Mesenchymal stem cell (in vitro differentiated cells and primary cell): ENCODE measurements around the gene NDUFV1.

Experiments used
- DNase-seq: peaks from one replicate; pipeline ENCODE4 v3.0.0-alpha.2; 2013
- H2AFZ ChIP-seq: one replicate; pipeline ENCODE4 v1.6.1; 2013; ENCODE audit warnings: low read depth, mild to moderate bottlenecking, control low read depth, inconsistent platforms, low read length, moderate library complexity
- H2AK5ac ChIP-seq: 2 replicates; pipeline ENCODE4 v1.6.1; 2013; ENCODE audit warnings: low read length, moderate library complexity, mild to moderate bottlenecking, inconsistent platforms; ENCODE audit not compliant: severe bottlenecking
- H2BK120ac ChIP-seq: one replicate; pipeline ENCODE4 v1.6.1; 2013; ENCODE audit warnings: low read depth, mild to moderate bottlenecking, inconsistent platforms, low read length, moderate library complexity
- H2BK12ac ChIP-seq, 2 experiments: one replicate each; pipeline ENCODE4 v1.6.1; 2013; ENCODE audit warnings: inconsistent platforms in 2 of 2, low read length in 2 of 2, mild to moderate bottlenecking in 2 of 2, moderate library complexity in 2 of 2, control low read depth in 1 of 2
- H2BK15ac ChIP-seq: one replicate; pipeline ENCODE4 v1.6.1; 2013; ENCODE audit warnings: mild to moderate bottlenecking, low read depth, inconsistent platforms; ENCODE audit not compliant: poor library complexity, severe bottlenecking
- H2BK5ac ChIP-seq: 2 replicates; pipeline ENCODE4 v1.6.1; 2013; ENCODE audit warnings: low read depth, mild to moderate bottlenecking, low read length, control low read depth, inconsistent platforms; ENCODE audit not compliant: poor library complexity, severe bottlenecking
- H3K14ac ChIP-seq, 2 experiments: one replicate each; pipeline ENCODE4 v1.6.1; 2013; ENCODE audit warnings: inconsistent platforms in 2 of 2, low read length in 2 of 2, control low read depth in 1 of 2, mild to moderate bottlenecking in 1 of 2, moderate library complexity in 1 of 2
- H3K18ac ChIP-seq, 2 experiments: one replicate each; pipeline ENCODE4 v1.6.1; 2013; ENCODE audit warnings: inconsistent platforms in 2 of 2, low read length in 2 of 2, control low read depth in 1 of 2, low read depth in 1 of 2, mild to moderate bottlenecking in 1 of 2
- H3K23ac ChIP-seq, 2 experiments: one replicate each; pipeline ENCODE4 v1.6.1; 2013; ENCODE audit warnings: inconsistent platforms in 2 of 2, low read length in 2 of 2, mild to moderate bottlenecking in 2 of 2, moderate library complexity in 2 of 2, control low read depth in 1 of 2
- H3K27ac ChIP-seq: 2 replicates; pipeline ENCODE4 v1.5.1; 2013; ENCODE audit warnings: mild to moderate bottlenecking, moderate library complexity, low read length, control low read depth, inconsistent platforms; ENCODE audit not compliant: poor library complexity, severe bottlenecking
- H3K27me3 ChIP-seq, 2 experiments: 2 replicates each; pipeline versions ENCODE4 v1.6.1 to v1.7.0; 2013; ENCODE audit warnings: low read length in 2 of 2, mild to moderate bottlenecking in 2 of 2, moderate library complexity in 2 of 2, control low read depth in 1 of 2, inconsistent platforms in 1 of 2; ENCODE audit not compliant: control insufficient read depth in 1 of 2, insufficient read depth in 1 of 2
- H3K36me3 ChIP-seq, 2 experiments: 2 replicates each; pipeline versions ENCODE4 v1.6.1 to v1.7.0; 2013; ENCODE audit warnings: low read length in 2 of 2, control low read depth in 1 of 2, inconsistent platforms in 1 of 2, low read depth in 1 of 2, mild to moderate bottlenecking in 1 of 2; ENCODE audit not compliant: insufficient read depth in 2 of 2, control insufficient read depth in 1 of 2
- H3K4ac ChIP-seq, 2 experiments: one replicate each; pipeline ENCODE4 v1.6.1; 2013; ENCODE audit warnings: inconsistent platforms in 2 of 2, low read length in 2 of 2, mild to moderate bottlenecking in 2 of 2, moderate library complexity in 2 of 2, control low read depth in 1 of 2, low read depth in 1 of 2
- H3K4me1 ChIP-seq: 2 replicates; pipeline ENCODE4 v1.6.1; 2013; ENCODE audit warnings: low read depth, low read length, control low read depth; ENCODE audit not compliant: control insufficient read depth, insufficient read depth
- H3K4me2 ChIP-seq: 2 replicates; pipeline ENCODE4 v1.6.1; 2013; ENCODE audit warnings: low read length, mild to moderate bottlenecking, inconsistent platforms; ENCODE audit not compliant: poor library complexity, severe bottlenecking
- H3K4me3 ChIP-seq, 2 experiments: 2 replicates each; pipeline versions ENCODE4 v1.5.1 to v1.7.0; 2013; ENCODE audit warnings: low read length in 2 of 2, mild to moderate bottlenecking in 2 of 2, control low read depth in 1 of 2, low read depth in 1 of 2; ENCODE audit not compliant: insufficient read depth in 1 of 2
- H3K79me1 ChIP-seq: replicated peaks from 2 replicates; pipeline ENCODE4 v1.6.1; 2013; ENCODE audit warnings: mild to moderate bottlenecking, control low read depth, low read length, inconsistent platforms; ENCODE audit not compliant: poor library complexity, severe bottlenecking
- H3K9ac ChIP-seq: 2 replicates; pipeline ENCODE4 v1.7.0; 2013; ENCODE audit warnings: mild to moderate bottlenecking, low read length, moderate library complexity
- H3K9me3 ChIP-seq: 2 replicates; pipeline ENCODE4 v1.7.0; 2013; ENCODE audit warnings: mild to moderate bottlenecking, low read length; ENCODE audit not compliant: control insufficient read depth
- H4K8ac ChIP-seq: one replicate; pipeline ENCODE4 v1.6.1; 2013; ENCODE audit warnings: inconsistent platforms, mild to moderate bottlenecking, low read length, moderate library complexity
- H4K91ac ChIP-seq: one replicate; pipeline ENCODE4 v1.6.1; 2013; ENCODE audit warnings: mild to moderate bottlenecking, low read length, inconsistent platforms
- WGBS: methylation state at CpG from one replicate; pipeline ENCODE4 v1.1.7; 2013; ENCODE audit warnings: mixed read lengths; 5-methylcytosine and 5-hydroxymethylcytosine counted together

Gene NDUFV1

GRCh38 chr11:67627812-67628624 lies 21.3 kb downstream of the NDUFV1 start:
- H3K4me3 ChIP-seq = no peak overlapping the region
- WGBS = 91% methylated on average over 12 of the region's 15 CpGs
- no peak overlapping the region for H2BK12ac ChIP-seq
- H3K27me3 ChIP-seq = no peaks in the 10 kb centered on the region
- H3K79me1 ChIP-seq = no peaks in the 10 kb centered on the region
- H3K4me1 ChIP-seq = peaks cover 21% of the 10 kb centered on the region
- H3K14ac ChIP-seq = no peak overlapping the region
- no peak overlapping the region for H3K27ac ChIP-seq
- H4K8ac ChIP-seq = no peak overlapping the region
- H3K23ac ChIP-seq = no peak overlapping the region
- H4K91ac ChIP-seq = no peak overlapping the region
- H3K18ac ChIP-seq = no peak overlapping the region
- no peak for DNase-seq
- no peak overlapping the region for H3K9ac ChIP-seq
- no peak overlapping the region for H3K4me2 ChIP-seq
- no peak overlapping the region for H3K4ac ChIP-seq
- no peak overlapping the region for H2BK5ac ChIP-seq
- H3K36me3 ChIP-seq = peaks cover 0 to 20% of the 10 kb centered on the region in 2 experiments
- no peaks in the 10 kb centered on the region for H3K9me3 ChIP-seq
- no peak overlapping the region for H2BK120ac ChIP-seq
- H2AK5ac ChIP-seq = no peak overlapping the region
- H2BK15ac ChIP-seq = no peak overlapping the region
- no peak overlapping the region for H2AFZ ChIP-seq

GRCh38 chr11:67628710-67629385 lies 22.1 kb downstream of the NDUFV1 start:
- Histone ChIP-seq H3K23ac (no peak overlapping the region), H3K4ac (no peak overlapping the region), H2BK15ac (no peak overlapping the region), H2AK5ac (no peak overlapping the region), H3K14ac (no peak overlapping the region), H3K9ac (no peak overlapping the region), H3K27ac (no peak overlapping the region), H2BK120ac (no peak overlapping the region), H2AFZ (no peak overlapping the region), H3K4me2 (peak overlapping the region; percentile 91), H4K91ac (no peak overlapping the region), H2BK12ac (peak overlapping the region in 1 of 2 experiments; percentile 10), H3K79me1 (no peaks in the 10 kb centered on the region), H4K8ac (peak overlapping the region; percentile 8), H3K27me3 (peaks cover 0 to 4% of the 10 kb centered on the region in 2 experiments), H2BK5ac (no peak overlapping the region), H3K4me1 (peaks cover 21% of the 10 kb centered on the region), H3K18ac (no peak overlapping the region), H3K36me3 (peaks cover 0 to 20% of the 10 kb centered on the region in 2 experiments), H3K9me3 (no peaks in the 10 kb centered on the region), H3K4me3 (peak overlapping the region; percentile 65 to 80)
- no peak for DNase-seq
- 50% methylated on average over 23 of the region's 25 CpGs for WGBS

DNA sequence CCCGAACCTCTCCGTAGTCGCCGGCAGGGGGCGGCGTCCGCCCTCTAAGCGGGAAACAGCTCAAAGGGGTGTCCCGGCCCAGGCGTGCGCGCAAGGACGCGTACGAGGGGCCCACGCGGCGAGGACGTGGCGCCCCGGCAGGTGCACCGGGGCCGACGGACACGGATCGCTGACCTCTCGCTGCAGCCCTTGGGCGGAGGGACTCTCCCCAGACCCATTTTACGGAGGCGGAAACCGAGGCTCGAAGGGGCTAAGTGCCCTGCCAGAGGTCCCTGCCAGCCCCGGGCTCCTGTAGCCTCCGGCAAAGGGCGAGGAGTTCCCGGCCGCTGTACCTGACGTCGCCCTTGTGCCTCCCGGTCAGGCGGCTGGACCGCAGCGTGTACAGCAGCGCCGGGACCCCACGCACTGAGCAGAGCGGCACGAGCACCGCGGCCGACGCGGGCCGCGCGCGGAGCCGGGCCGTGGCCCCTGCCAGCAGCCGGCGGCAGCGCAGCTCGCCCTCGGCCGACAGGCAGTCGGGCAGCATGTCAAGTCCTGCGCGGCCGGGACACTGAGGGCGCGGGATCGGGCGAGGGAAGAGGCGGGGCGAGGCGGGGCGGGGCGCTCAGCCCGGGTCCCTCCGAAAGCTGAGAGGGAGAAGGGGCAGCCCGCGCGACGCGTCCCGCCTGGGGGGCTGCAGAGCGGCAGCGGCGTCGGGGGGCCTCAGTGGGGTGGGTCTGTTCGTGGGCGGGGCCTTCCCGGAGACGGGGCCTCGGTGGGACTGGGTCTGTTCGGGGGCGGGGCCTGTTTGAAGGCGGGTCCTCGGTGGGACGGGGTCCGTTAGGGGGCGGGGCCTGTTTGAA lies 22.9 kb downstream of the NDUFV1 start, which contains the start of gene NUDT8:
Gene NUDT8 (minus strand): TSS at position 552 of the 842 bp plus-strand sequence. CDS start 26 bp downstream, at position 526.
- H3K4me2 ChIP-seq = peak within 1 kb of the TSS; percentile 91
- no peaks in the 10 kb centered on the region for H3K79me1 ChIP-seq
- under 1% methylated on average over 78 of the region's 102 CpGs for WGBS

More for the DNA sequence above, 22.9 kb downstream of the NDUFV1 start, which contains the start of gene NUDT8:
- H2BK120ac ChIP-seq = no peak within 1 kb of the TSS
- peak within 1 kb of the TSS; percentile 97 for H2AFZ ChIP-seq
- peak; percentile 84 for DNase-seq
- peak within 1 kb of the TSS; percentile 47 for H2AK5ac ChIP-seq
- H3K14ac ChIP-seq = peak within 1 kb of the TSS in 1 of 2 experiments; percentile 90
- peak within 1 kb of the TSS; percentile 70 for H2BK15ac ChIP-seq
- peak within 1 kb of the TSS; percentile 71 for H4K8ac ChIP-seq
- H2BK12ac ChIP-seq = peak within 1 kb of the TSS in 1 of 2 experiments; percentile 95
- peak within 1 kb of the TSS; percentile 69 for H3K27ac ChIP-seq
- H4K91ac ChIP-seq = peak within 1 kb of the TSS; percentile 70
- peaks cover 21% of the 10 kb centered on the region for H3K4me1 ChIP-seq
- H3K23ac ChIP-seq = peak within 1 kb of the TSS in 1 of 2 experiments; percentile 60
- H2BK5ac ChIP-seq = peak within 1 kb of the TSS; percentile 58
- no peaks in the 10 kb centered on the region for H3K9me3 ChIP-seq
- peak within 1 kb of the TSS; percentile 82 for H3K9ac ChIP-seq
- H3K18ac ChIP-seq = peak within 1 kb of the TSS; percentile 26 to 98
- H3K27me3 ChIP-seq = peaks cover 5 to 12% of the 10 kb centered on the region in 2 experiments
- peak within 1 kb of the TSS; percentile 65 to 82 for H3K4me3 ChIP-seq
- H3K4ac ChIP-seq = peak within 1 kb of the TSS; percentile 71 to 75
- peaks cover 0 to 20% of the 10 kb centered on the region in 2 experiments for H3K36me3 ChIP-seq
